ENCODE results near the gene COMMD2. TPM values are rescaled to one million over a fixed set of nuclear protein-coding genes. Genes with fewer than 3 reads are reported as not detected.

COMMD2 gene
- total and polyA plus RNA-seq, 12 donors, result 4.4 to 48.8 (median 27.8) TPM

- intact Hi-C loops (cut with DNase I), result no loop called here
- H3K36me3 ChIP-seq (replicated peaks in 1 of 2), result peaks cover 3 to 33% of the 10 kb centered on the region in 2 donors
- 89 to 95% (median 93%) methylated on average over 2 of the region's 2 CpGs for WGBS, 4 donors
Measured at GRCh38 chr3:149739396-149739795, 12.9 kb downstream of the COMMD2 start.

GRCh38 chr3:149738876-149739275 lies 13.4 kb downstream of the COMMD2 start:
- intact Hi-C loops (cut with DNase I), result no loop called here
- no peaks in the 10 kb centered on the region for H3K4me1 ChIP-seq (replicated peaks in 1 of 2)
- H3K27ac ChIP-seq, result no peak overlapping the region
- no peaks in the 10 kb centered on the region for H3K27me3 ChIP-seq
- TF ChIP-seq CTCF (IDR thresholded peaks at IDR 0.05) (no peak), POLR2A (IDR thresholded peaks at IDR 0.05) (no peak)
- no peak overlapping the region for H3K4me3 ChIP-seq
- WGBS, 4 donors, result 74 to 100% (median 82%) methylated on average over 2 of the region's 2 CpGs
- peaks cover 3 to 33% of the 10 kb centered on the region in 2 donors for H3K36me3 ChIP-seq (replicated peaks in 1 of 2)
- DNase-seq, result no peak
- H3K9me3 ChIP-seq (replicated peaks in 1 of 3), result no peaks in the 10 kb centered on the region

More at GRCh38 chr3:149739396-149739795, 12.9 kb downstream of the COMMD2 start:
- Histone ChIP-seq H3K4me3 (no peak overlapping the region), H3K27ac (no peak overlapping the region), H3K9me3 (replicated peaks in 1 of 3) (no peaks in the 10 kb centered on the region), H3K4me1 (replicated peaks in 1 of 2) (no peaks in the 10 kb centered on the region), H3K27me3 (no peaks in the 10 kb centered on the region)
- no peak for DNase-seq
- no peak for TF ChIP-seq POLR2A (IDR thresholded peaks at IDR 0.05)
- TF ChIP-seq CTCF (IDR thresholded peaks at IDR 0.05), result no peak

- Histone ChIP-seq H3K9me3 (replicated peaks in 1 of 3) (no peaks in the 10 kb centered on the region), H3K4me1 (replicated peaks in 1 of 2) (no peaks in the 10 kb centered on the region), H3K27me3 (no peaks in the 10 kb centered on the region), H3K4me3 (no peak overlapping the region), H3K36me3 (replicated peaks in 1 of 2) (peaks cover 0 to 27% of the 10 kb centered on the region in 2 donors), H3K27ac (no peak overlapping the region)
- no peak for TF ChIP-seq POLR2A (IDR thresholded peaks at IDR 0.05)
- no peak for TF ChIP-seq CTCF (IDR thresholded peaks at IDR 0.05)
- no peak for DNase-seq
- intact Hi-C loops (cut with DNase I), result no loop called here
Measured at GRCh38 chr3:149736953-149737205, 15.4 kb downstream of the COMMD2 start.

- H3K4me3 ChIP-seq, result no peak overlapping the region
- intact Hi-C loops (cut with DNase I), result no loop called here
- no peaks in the 10 kb centered on the region for H3K27me3 ChIP-seq
- WGBS, 4 donors, result 65 to 84% (median 76%) methylated on average over 2 of the region's 2 CpGs
- H3K36me3 ChIP-seq (replicated peaks in 1 of 2), result peaks cover 0 to 21% of the 10 kb centered on the region in 2 donors
- H3K9me3 ChIP-seq (replicated peaks in 1 of 3), result no peaks in the 10 kb centered on the region
- no peaks in the 10 kb centered on the region for H3K4me1 ChIP-seq (replicated peaks in 1 of 2)
- DNase-seq, result no peak
- no peak overlapping the region for H3K27ac ChIP-seq
- no peak for TF ChIP-seq POLR2A (IDR thresholded peaks at IDR 0.05)
Measured at GRCh38 chr3:149736175-149736952, 15.9 kb downstream of the COMMD2 start.

GRCh38 chr3:149732234-149732633 lies 20.1 kb downstream of the COMMD2 start:
- Histone ChIP-seq H3K27me3 (no peaks in the 10 kb centered on the region), H3K4me1 (replicated peaks in 1 of 2) (no peaks in the 10 kb centered on the region), H3K36me3 (replicated peaks in 1 of 2) (no peaks in the 10 kb centered on the region), H3K4me3 (no peak overlapping the region), H3K9me3 (replicated peaks in 1 of 3) (no peaks in the 10 kb centered on the region), H3K27ac (no peak overlapping the region)
- no peak for DNase-seq
- 77 to 89% (median 86%) methylated on average over 3 of the region's 3 CpGs for WGBS, 4 donors
- intact Hi-C loops (cut with DNase I), result no loop called here
- TF ChIP-seq CTCF (IDR thresholded peaks at IDR 0.05), result no peak
- no peak for TF ChIP-seq POLR2A (IDR thresholded peaks at IDR 0.05)
